ENCODE results near the gene DNM3. TPM values are rescaled to one million over a fixed set of nuclear protein-coding genes. Genes with fewer than 3 reads are reported as not detected.

DNM3 gene
- polyA plus RNA-seq, 1 of the 3 experiments (the other 2 are of a cell fraction), result 0.43 TPM

- Histone ChIP-seq H3K9ac (no peak overlapping the region), H3K79me2 (ENCODE audit: insufficient read depth) (no peaks in the 10 kb centered on the region), H3K9me3 (no peaks in the 10 kb centered on the region), H3K36me3 (replicated peaks in 1 of 2; ENCODE audit: control insufficient read depth in 1 of 2, insufficient read depth in 2 of 2, low read length in 1 of 2) (no peaks in the 10 kb centered on the region), H3K9me2 (no peaks in the 10 kb centered on the region), H3K4me3 (ENCODE audit: low read depth in 2 of 2, low read length in 1 of 2) (no peak overlapping the region), H3K4me2 (no peak overlapping the region), H3F3A (replicated peaks; ENCODE audit: insufficient read depth) (no peaks in the 10 kb centered on the region), H2AFZ (ENCODE audit: low read depth) (no peak overlapping the region), H3K27ac (ENCODE audit: low read depth in 2 of 2, low read length in 1 of 2) (no peak overlapping the region), H3K27me3 (ENCODE audit: insufficient read depth) (no peaks in the 10 kb centered on the region; the same call in 1 of the 2 replicates), H3K4me1 (ENCODE audit: control insufficient read depth in 1 of 2, insufficient read depth in 2 of 2, low read depth in 1 of 2, low read length in 1 of 2) (no peaks in the 10 kb centered on the region), H4K20me1 (ENCODE audit: insufficient read depth) (no peaks in the 10 kb centered on the region)
- TF ChIP-seq FOXJ3 (CRISPR knock-in tag; IDR thresholded peaks at IDR 0.05) (no peak), TEAD4 (IDR thresholded peaks at IDR 0.05; ENCODE audit: borderline replicate concordance, insufficient read depth) (no peak), GATA2 (CRISPR knock-in tag; IDR thresholded peaks at IDR 0.05) (no peak), REST (IDR thresholded peaks at IDR 0.05; ENCODE audit: low read depth, low read length) (no peak), MXI1 (IDR thresholded peaks at IDR 0.05; ENCODE audit: low read depth, low read length) (no peak)
- ChIA-PET POLR2A (no interaction called here), CTCF (interaction anchor here (1.0 to 1.9 kb wide), 3 partner anchors 39 to 162 kb away, joined by 3 to 6 read pairs (median 3); no protein-coding TSS in a partner anchor)
- 48% methylated on average over 1 of the region's 1 CpG for WGBS (ENCODE audit: low lambda C conversion rate)
- no peak for DNase-seq
Observed at GRCh38 chr1:171963762-171964161, 122.5 kb downstream of the DNM3 start.

DNA sequence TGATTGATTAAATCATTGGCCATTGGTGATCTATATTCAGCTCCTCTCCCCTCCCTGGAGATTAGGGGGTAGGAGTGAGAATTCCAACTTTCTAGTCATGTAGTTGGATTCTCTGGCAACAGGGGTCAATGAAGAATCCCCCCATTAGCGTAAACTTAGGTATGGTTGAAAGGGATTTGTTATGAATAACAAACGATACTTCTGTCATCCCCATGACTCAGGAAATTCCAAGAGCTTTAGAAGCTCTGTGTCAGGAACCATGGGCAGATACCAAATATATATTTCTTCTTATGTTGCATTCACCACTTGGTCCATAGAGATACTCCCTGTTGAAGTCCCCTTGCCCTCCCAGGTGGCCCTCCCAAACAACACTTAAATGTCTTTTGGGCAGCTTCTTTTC lies 124.5 kb downstream of the DNM3 start:
- Histone ChIP-seq H3F3A (replicated peaks; ENCODE audit: insufficient read depth) (no peaks in the 10 kb centered on the region), H3K36me3 (replicated peaks in 1 of 2; ENCODE audit: control insufficient read depth in 1 of 2, insufficient read depth in 2 of 2, low read length in 1 of 2) (no peaks in the 10 kb centered on the region), H4K20me1 (ENCODE audit: insufficient read depth) (no peaks in the 10 kb centered on the region), H3K27me3 (ENCODE audit: insufficient read depth) (no peaks in the 10 kb centered on the region), H3K9me2 (no peaks in the 10 kb centered on the region), H2AFZ (ENCODE audit: low read depth) (no peak overlapping the region), H3K9me3 (no peaks in the 10 kb centered on the region), H3K9ac (no peak overlapping the region), H3K27ac (ENCODE audit: low read depth in 2 of 2, low read length in 1 of 2) (no peak overlapping the region), H3K4me2 (no peak overlapping the region), H3K4me3 (ENCODE audit: low read depth in 2 of 2, low read length in 1 of 2) (no peak overlapping the region), H3K79me2 (ENCODE audit: insufficient read depth) (no peaks in the 10 kb centered on the region), H3K4me1 (ENCODE audit: control insufficient read depth in 1 of 2, insufficient read depth in 2 of 2, low read depth in 1 of 2, low read length in 1 of 2) (no peaks in the 10 kb centered on the region)
- POLR2A ChIA-PET, result no interaction called here
- TF ChIP-seq NRF1 (IDR thresholded peaks at IDR 0.05; ENCODE audit: low read depth, low read length) (no peak), ZBTB33 (IDR thresholded peaks at IDR 0.05; ENCODE audit: borderline replicate concordance, low read depth) (no peak), ELF1 (IDR thresholded peaks at IDR 0.05) (no peak), MEF2A (IDR thresholded peaks at IDR 0.05; ENCODE audit: borderline replicate concordance, low read depth) (no peak), YY1 (IDR thresholded peaks at IDR 0.05; ENCODE audit: low read depth) (no peak), TAF1 (IDR thresholded peaks at IDR 0.05; ENCODE audit: borderline replicate concordance, low read depth, low read length) (no peak), RXRA (IDR thresholded peaks at IDR 0.05; ENCODE audit: borderline replicate concordance, low read depth) (no peak), MXI1 (IDR thresholded peaks at IDR 0.05; ENCODE audit: low read depth, low read length) (no peak), FOXM1 (IDR thresholded peaks at IDR 0.05; ENCODE audit: low read depth) (no peak)
- TF ChIP-seq, protein P1, sequence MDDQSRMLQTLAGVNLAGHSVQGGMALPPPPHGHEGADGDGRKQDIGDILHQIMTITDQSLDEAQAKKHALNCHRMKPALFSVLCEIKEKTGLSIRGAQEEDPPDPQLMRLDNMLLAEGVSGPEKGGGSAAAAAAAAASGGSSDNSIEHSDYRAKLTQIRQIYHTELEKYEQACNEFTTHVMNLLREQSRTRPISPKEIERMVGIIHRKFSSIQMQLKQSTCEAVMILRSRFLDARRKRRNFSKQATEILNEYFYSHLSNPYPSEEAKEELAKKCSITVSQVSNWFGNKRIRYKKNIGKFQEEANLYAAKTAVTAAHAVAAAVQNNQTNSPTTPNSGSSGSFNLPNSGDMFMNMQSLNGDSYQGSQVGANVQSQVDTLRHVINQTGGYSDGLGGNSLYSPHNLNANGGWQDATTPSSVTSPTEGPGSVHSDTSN (IDR thresholded peaks at IDR 0.05), result no peak
- DNase-seq, result no peak
- CTCF ChIA-PET, result interaction anchor here (0.7 to 6.1 kb wide), 5 partner anchors 13 to 321 kb away, joined by 3 to 53 read pairs (median 4); no protein-coding TSS in a partner anchor
- 20% methylated on average over 2 of the region's 2 CpGs for WGBS (ENCODE audit: low lambda C conversion rate)
